NCI-H146 treated with DMSO at 0.1 percent for 48 hours (cell line): ENCODE measurements around the gene RDH16.
A peak's percentile ranks its signal among the peaks of the same experiment; 100 is the strongest.

Experiments used
- DNase-seq: peaks from one replicate; lab custom pipeline; 2025; ENCODE audit not compliant: unreplicated experiment; lab: John Stamatoyannopoulos, UW

The RDH16 gene, protein sequence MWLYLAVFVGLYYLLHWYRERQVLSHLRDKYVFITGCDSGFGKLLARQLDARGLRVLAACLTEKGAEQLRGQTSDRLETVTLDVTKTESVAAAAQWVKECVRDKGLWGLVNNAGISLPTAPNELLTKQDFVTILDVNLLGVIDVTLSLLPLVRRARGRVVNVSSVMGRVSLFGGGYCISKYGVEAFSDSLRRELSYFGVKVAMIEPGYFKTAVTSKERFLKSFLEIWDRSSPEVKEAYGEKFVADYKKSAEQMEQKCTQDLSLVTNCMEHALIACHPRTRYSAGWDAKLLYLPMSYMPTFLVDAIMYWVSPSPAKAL

DNA sequence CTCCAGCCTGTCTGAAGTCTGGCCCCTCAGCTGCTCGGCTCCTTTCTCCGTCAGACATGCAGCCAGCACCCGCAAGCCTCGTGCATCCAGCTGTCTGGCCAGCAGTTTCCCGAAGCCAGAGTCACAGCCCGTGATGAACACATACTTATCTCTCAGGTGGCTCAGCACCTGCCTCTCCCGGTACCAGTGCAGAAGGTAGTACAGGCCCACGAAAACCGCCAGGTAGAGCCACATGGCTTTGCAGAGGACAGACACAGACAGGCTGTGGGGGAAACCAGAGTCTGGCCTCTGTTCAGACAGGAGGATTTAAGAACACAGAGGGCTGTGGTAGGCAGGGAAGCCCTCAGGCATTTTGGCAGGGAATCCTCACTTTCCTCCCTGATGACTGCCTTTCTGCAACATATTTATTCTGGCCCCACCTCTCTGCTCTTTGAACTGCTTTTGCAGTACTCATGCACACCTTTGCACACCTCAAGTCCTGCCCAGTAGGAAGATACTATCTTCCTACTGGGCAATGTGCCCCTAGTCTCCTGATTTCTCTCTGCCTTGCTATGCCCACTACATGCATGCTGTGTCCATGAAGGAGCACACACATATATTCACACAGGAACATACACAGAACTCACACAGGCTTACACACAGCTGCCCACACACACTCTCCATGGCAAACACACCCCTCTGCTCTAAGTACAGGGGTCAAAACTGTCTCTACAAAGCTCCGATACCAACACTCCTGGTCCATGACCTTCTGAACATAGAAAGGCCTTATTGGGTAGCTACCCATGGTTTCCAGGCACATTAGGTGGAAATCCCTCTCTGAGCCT lies at the start of gene RDH16:
Gene RDH16 (minus strand): TSS at position 380 of the 824 bp plus-strand sequence. CDS start 146 bp downstream, at position 234.
- DNase-seq, result no peak

DNA sequence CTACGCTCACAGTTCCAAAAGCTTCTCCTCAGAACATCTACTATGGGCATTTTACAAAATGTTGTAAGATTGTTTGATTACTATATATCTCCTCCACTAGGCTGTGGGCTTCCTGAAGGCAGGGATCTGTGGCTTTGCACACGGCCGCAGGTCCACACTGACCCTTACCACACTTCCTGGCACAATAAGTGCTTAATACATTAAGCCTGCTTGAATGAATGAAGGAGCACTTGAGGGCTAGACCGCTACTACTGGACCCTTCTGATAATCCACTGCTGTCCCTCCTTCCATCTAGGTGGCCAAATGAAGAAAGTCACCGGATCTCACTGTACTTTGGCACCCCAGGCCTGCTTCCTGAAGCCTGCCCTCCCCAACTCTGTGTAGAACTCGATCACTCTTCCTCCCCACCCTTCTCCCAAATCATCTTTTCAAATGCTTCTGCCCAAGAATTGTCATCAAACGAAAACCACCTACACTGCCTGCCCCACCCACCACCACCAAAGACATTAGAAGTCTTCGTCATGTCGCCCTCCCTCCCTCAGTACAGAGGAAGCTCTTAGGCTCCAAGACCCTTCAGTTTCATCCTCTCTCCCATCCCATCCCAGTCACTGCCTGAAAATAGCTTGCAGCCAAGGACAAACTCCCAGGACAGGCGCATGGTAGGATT lies 49.5 kb upstream of the RDH16 start:
- DNase-seq, result no peak

DNA sequence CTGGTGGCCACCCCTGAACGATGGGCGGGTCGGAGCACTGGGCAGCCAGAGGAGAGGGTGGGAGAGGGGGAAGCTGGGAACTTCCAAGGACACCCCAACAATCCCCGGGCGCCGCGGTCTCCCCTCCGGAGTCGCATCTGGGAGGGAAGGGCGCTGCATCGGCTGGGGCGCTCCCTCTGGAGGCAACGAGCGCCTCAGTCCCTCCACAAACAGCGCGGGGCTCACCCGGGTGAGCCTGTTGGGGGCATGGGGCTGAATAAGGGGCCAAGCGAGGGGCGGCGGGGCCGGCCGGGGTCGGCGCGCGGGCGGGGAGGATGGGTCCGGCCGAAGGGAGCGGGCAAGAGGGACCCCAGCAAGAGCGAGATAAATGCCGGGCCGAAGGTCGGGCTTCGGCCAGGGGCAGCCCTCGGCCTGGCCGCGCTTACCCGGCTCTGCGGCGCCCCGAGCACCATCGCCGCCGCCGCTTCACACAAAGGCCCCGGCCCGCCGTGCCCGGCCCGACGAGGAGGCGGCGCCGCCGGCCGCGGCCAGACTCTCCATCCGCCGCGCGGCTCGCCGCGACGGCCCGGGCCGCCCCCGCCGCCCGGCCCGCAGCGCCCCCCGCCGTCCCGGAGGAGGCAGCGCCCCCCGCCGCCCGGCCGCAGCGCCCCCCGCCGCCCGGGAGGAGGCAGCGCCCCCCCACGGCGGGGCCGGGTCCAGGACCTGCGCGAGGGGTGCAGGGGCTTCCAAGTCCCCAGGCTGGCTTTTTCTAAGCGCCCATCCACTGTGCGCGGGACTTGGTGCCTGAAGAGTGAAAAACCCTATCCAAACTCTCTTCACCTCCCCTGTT lies 48.8 kb upstream of the RDH16 start, which contains the start of gene ZBTB39:
Gene ZBTB39 (minus strand): TSS at position 567 of the 829 bp plus-strand sequence. CDS start 1,629 bp downstream, outside the sequence.
- DNase-seq, result peak; percentile 33

DNA sequence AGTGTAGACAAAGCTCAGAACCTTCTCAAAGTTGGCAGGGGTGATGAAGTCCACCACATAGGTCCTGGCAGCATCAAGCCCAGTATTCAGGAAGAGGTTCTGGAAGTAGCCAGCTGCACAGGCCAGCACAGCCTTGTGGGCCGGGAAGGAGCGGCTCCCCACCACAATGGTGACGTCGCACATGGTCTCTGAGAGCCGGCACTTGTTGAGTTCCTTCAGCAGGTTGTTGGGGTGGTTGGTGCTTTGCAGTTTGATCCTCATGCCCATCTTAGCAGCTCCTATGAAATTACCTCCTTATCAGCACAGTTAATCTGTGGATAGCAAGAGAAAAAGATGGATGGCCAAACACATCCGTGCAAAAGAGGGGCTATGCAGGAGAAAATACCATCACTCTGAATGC lies 47.2 kb upstream of the RDH16 start:
- no peak for DNase-seq

DNA sequence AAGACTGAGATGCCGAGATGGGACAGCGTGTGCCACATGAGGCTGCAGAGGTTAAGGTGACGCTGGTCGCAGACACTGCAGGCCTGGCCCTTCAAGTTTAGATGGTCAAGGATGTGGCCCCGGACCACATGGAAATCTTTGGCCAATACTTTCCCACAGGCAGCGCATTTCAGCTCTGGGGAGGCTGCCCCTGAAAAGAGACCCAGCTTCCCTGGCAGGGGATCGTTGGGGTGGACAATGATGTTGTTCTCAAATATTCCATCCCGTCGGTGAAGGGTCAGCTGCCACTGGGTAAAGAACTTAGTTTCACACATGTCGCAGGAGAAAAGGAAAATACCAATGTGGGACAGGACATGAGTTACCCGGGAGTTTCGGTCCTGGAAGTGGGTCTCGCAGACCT lies 46.0 kb upstream of the RDH16 start:
- no peak for DNase-seq

DNA sequence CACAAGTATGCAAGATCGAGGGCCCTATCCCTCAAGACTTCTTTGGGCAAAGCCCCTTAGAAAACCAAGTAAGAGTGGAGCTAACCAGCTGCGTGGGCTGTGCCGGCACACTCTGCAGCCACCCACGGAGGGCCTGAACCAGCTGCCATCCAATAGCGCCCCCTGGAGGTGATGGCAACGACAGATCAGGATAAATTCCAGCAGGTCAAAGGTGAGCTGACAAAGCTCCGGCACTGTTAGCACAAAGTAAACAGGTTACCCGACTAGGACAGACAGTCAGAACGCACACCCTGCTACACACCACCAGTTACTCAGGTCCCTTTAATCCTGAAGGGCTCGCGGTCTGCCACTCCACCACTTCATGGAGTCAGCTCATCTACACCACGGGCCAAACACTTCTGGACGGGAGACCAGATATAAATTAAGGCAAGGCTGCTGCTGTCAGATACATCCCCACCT lies 44.1 kb upstream of the RDH16 start:
- DNase-seq, result no peak

DNA sequence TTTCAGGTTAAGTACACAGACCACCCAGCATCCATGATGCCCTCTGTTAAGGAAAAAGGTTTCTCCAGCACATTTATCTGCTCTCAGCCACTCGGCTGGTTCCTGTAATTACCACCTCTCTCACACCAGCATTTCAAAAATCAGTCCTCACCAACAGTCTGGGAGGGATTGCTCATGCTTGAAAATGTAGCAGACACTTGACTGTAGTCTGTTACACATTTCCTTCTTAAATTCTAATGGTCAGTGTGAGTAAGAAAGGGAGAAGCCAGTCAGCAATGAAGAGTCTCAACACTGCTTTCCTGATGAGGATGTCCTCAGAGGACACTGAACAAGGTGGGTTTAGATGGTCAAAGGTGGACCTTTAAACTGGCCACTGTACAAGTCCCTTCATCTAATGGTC lies 43.0 kb upstream of the RDH16 start:
- DNase-seq, result no peak

DNA sequence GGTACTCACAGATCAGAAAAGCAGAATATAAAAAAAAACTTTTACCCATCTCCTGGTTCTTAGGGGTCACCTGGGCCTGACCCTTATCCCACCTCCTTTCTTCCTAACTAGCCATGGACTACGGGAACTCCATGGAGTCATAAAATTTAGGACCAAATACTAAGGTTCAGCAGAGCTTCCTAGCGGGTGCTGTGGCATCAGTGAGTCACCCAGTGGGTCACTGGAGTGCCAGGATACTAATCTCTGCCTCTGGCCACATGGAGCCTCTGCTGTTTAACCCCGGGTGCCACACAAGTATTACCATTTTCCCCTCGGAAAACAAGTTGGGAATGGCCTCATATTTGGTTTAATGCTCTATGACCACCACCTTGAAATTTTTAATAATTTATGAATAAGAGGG lies 42.0 kb upstream of the RDH16 start:
- no peak for DNase-seq

DNA sequence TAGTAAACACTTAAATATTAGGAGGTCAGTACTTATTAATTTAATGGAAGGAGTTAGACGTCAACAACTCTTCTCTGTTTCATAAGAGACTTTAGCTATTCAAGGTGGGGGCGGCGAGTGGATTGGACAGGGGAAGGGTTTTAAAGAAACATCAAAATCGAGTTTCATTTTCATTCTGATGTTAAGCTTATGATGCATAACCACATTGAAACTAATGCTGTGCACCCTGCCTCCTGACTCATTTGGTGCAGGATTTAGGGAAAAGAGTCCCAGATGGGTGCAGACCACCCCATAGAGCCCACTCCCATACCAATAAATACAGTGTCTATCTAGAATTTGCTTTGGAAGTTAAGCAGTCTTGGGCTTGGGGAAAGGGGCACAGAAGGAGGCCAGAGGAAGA lies 41.6 kb upstream of the RDH16 start:
- DNase-seq, result no peak

DNA sequence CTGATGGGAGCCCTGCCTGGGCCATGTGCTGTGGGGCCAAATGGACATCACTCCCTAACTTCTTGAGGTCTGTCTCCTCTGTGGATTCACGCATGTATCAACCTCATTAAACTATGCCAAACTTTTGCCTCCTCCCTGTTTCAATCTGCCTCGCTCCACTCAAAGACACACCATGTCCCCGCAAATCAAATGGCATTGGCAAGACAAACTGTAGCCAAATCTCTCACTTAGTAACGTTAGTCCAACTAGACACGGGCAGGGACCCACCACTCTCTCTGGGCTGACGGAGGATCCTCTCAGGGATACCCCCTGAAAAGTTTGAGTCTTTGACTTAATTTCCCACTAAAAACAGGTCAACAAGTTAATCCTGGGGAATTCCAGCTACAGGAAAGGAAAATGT lies 40.9 kb upstream of the RDH16 start:
- DNase-seq, result no peak

DNA sequence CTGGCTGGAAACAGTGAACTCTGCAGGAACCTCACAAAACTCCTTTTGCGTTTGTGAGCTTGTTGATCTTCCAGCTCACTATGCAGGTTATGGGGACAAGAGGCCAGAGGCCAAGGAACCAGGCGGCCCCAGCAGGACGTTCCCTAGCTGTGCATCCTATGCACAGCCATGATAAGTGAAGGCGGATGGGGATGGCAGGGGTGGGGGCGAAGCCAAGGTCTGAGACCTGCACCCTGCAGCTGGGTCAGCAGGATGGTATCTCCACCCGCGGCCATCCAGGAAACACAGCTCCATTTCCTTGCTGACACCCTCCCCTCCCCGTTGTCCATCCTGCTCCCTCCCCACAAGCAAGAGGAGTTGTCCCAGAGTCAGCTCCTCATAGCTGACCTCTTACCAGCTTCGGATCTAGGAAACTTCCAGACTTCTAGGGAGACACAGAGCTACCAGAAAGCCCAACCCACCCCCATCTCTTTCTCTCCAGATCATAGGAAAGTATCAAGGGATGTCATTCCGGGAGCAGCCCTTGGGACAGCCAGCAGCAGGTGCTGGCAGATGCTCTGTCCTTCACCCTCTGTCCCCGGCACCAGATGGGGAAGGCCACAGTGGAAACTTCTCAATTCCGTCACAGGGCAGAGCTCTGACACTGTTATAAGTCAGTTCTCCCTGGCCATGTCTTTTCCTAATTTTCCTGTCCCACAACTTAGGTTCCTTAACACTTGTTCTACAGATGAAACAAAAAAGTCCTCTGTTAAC lies 39.6 kb upstream of the RDH16 start:
- DNase-seq, result no peak

DNA sequence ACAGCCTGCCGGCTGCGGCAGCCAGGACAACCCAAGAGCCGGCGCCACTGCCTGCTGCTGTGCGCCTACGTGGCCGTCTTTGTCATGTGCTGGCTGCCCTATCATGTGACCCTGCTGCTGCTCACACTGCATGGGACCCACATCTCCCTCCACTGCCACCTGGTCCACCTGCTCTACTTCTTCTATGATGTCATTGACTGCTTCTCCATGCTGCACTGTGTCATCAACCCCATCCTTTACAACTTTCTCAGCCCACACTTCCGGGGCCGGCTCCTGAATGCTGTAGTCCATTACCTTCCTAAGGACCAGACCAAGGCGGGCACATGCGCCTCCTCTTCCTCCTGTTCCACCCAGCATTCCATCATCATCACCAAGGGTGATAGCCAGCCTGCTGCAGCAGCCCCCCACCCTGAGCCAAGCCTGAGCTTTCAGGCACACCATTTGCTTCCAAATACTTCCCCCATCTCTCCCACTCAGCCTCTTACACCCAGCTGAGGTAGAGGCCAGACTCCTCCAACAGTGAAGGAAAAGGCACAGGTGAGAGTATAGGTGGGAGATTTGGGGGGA lies 38.6 kb upstream of the RDH16 start:
- no peak for DNase-seq

DNA sequence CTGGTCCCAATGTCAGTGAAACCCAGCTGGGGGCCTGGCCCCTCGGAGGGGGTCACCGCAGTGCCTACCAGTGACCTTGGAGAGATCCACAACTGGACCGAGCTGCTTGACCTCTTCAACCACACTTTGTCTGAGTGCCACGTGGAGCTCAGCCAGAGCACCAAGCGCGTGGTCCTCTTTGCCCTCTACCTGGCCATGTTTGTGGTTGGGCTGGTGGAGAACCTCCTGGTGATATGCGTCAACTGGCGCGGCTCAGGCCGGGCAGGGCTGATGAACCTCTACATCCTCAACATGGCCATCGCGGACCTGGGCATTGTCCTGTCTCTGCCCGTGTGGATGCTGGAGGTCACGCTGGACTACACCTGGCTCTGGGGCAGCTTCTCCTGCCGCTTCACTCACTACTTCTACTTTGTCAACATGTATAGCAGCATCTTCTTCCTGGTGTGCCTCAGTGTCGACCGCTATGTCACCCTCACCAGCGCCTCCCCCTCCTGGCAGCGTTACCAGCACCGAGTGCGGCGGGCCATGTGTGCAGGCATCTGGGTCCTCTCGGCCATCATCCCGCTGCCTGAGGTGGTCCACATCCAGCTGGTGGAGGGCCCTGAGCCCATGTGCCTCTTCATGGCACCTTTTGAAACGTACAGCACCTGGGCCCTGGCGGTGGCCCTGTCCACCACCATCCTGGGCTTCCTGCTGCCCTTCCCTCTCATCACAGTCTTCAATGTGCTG lies 38.0 kb upstream of the RDH16 start:
- no peak for DNase-seq

DNA sequence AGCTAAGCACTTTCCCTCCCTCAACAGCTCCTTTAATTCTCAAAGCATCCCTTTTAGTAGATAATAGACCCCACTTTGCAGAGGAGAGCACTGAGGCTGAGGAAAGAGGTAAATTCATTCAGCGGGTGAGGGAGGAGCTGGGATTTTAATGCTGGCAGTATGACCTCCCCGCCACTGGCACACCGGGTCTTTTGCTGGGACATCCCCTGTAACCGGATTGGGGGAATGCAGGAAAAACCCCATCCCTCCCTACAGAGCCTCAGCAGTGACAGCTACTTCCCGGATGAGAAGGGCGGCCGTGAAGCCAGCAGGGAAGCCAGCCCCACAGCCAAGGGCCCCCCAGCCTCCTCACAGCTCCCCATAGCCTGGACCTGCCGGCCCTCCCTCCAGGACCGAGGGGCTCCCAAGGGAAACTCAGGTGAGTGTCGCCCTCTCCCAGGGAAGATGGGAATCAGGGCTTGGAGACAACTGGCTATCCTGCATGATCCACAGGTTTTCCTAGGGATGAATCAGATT lies 36.9 kb upstream of the RDH16 start:
- no peak for DNase-seq

DNA sequence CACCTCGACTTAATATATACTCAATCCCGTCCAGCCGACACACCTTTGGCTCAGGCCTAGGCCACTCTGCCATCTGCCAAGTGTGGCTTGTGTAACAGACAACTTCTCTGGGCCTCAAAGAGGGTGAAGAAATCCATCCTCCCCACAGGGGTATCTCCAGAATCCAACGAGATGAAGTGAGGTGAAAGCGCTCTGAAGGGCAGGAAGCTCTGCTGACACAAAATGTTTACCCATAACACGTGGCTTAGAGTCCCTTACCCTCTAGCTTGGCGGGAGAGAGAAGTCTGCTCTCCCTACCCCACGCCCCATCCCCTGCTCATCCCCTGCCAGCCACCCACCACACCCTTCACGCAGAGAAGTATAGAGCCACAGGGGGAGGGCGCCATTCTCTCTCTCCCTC lies 35.9 kb upstream of the RDH16 start:
- no peak for DNase-seq

DNA sequence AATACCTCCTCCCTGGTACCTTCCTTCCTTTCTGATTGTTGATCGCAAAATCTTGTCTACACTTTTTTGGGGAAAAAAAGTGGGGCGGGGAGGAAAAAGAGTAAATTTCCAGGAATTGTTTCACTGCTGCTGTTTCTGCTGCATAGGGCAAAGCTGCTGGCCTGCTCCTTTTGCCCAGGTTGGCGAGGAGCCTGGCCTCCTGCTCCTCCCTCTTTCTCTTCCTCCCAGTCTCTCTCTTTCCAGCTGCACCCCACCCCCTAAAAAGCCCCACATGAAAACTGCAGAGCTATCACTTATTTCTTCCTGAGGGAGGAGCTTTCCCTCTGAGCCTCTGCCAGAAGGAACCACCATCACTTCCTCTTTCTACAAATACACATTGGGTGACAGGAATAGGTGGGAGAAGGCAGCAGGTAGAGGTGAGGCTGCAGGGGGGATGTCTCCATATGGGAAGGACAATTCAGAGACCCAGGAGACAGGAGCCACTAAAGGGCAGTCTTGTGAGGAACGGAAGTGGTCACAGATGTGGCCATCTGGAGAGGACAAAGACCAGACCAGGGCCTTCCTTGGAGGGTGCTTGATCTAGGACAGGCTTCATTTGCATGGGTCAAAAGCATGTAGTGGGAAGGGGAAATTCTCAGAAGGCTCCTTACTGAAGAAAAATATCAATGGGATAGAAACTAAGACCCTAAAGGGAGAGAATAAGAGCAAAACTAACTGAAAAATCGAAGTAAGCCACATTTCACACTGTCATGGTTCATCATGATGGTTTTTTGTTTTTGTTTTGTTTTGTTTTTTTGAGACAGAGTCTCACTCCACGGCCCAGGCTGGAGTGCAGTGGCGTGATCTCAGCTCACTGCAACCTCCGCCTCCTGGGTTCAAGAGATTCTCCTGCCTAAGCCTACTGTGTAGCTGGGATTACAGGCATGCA lies 34.2 kb upstream of the RDH16 start:
- no peak for DNase-seq

DNA sequence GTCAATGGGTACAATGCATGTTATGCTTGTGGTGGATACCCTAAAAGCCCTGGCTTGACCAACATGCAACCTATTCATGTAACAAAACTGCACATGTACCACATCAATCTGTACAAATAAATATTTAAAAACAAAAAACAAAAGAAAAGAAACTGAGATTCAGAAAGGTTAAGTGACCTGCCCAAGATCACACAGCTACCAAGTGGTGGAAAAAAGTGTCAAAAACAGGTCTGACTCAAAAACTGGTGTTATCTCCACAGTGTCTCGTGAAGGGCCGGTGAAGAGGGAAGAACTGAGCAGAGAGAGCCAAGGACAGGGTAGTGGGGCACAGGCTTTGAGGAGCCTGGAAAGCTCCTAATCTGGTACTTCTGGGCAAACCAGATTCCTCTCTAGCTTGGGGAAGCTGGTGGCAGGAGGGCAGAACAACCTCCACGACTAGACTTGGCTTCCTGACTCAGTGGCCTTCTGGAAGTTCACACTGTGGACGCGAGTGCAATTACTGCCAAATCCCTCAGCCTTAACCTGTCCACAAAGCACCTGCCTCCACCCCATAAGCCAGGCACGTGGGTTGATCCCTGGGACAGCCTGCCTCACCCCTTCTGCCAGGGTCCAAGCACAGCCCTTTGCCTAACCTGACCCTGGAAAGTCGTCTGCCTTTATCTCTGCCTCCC lies 33.4 kb upstream of the RDH16 start:
- no peak for DNase-seq
